Measurements from ENCODE around the gene ZNF276. TPM values are rescaled to one million over a fixed set of nuclear protein-coding genes. Genes with fewer than 3 reads are reported as not detected.

Gene ZNF276
- total and polyA plus RNA-seq, 2 donors (not counting 1 experiment from before 2014, with no cell fraction given) = 6.2 to 12.7 TPM

GRCh38 chr16:89736554-89736953 lies 15.2 kb downstream of the ZNF276 start:
- H3K9me3 ChIP-seq (ENCODE audit: control insufficient read depth, insufficient read depth, low read depth, low read length) = no peaks in the 10 kb centered on the region
- no peak overlapping the region for H3K27ac ChIP-seq (ENCODE audit: insufficient read depth, low read length)
- no peaks in the 10 kb centered on the region for H3K79me2 ChIP-seq (ENCODE audit: control insufficient read depth, insufficient read depth, low read length)
- no peak for TF ChIP-seq CTCF (conservative IDR thresholded peaks at IDR 0.05 in 1 of 2, IDR thresholded peaks at IDR 0.05 in 1 of 2; ENCODE audit: low read depth in 1 of 2, low read length in 2 of 2)
- no peak for TF ChIP-seq EZH2 (IDR thresholded peaks at IDR 0.05; ENCODE audit: low read length, missing control alignments)
- H2AFZ ChIP-seq (ENCODE audit: low read length) = no peak overlapping the region
- no peaks in the 10 kb centered on the region for H3K4me1 ChIP-seq (ENCODE audit: control insufficient read depth, extremely low read depth, insufficient read depth, low read length)
- peaks cover 40% of the 10 kb centered on the region for H3K36me3 ChIP-seq (ENCODE audit: control insufficient read depth, insufficient read depth, low read length)
- H3K9ac ChIP-seq (ENCODE audit: insufficient read depth, low read length) = no peak overlapping the region
- no peaks in the 10 kb centered on the region for H3K27me3 ChIP-seq (ENCODE audit: control insufficient read depth, insufficient read depth, low read length)
- no peak for DNase-seq (ENCODE audit: low read depth in 2 of 2)
- H3K4me2 ChIP-seq (ENCODE audit: extremely low read depth, insufficient read depth, low read length) = no peak overlapping the region
- H3K4me3 ChIP-seq (replicated peaks in 1 of 4; ENCODE audit: control extremely low read depth in 1 of 4, insufficient read depth in 1 of 4, low read depth in 3 of 4, low read length in 4 of 4) = no peak overlapping the region
- H4K20me1 ChIP-seq (ENCODE audit: control insufficient read depth, extremely low read depth, insufficient read depth, low read length) = no peaks in the 10 kb centered on the region

- H3K4me3 ChIP-seq (replicated peaks in 1 of 4; ENCODE audit: control extremely low read depth in 1 of 4, insufficient read depth in 1 of 4, low read depth in 3 of 4, low read length in 4 of 4) = no peak overlapping the region
- DNase-seq (ENCODE audit: low read depth in 2 of 2) = no peak
- no peak overlapping the region for H3K9ac ChIP-seq (ENCODE audit: insufficient read depth, low read length)
- no peak overlapping the region for H3K4me2 ChIP-seq (ENCODE audit: extremely low read depth, insufficient read depth, low read length)
- no peaks in the 10 kb centered on the region for H3K79me2 ChIP-seq (ENCODE audit: control insufficient read depth, insufficient read depth, low read length)
- peaks cover 37% of the 10 kb centered on the region for H3K36me3 ChIP-seq (ENCODE audit: control insufficient read depth, insufficient read depth, low read length)
- H3K27me3 ChIP-seq (ENCODE audit: control insufficient read depth, insufficient read depth, low read length) = no peaks in the 10 kb centered on the region
- H3K4me1 ChIP-seq (ENCODE audit: control insufficient read depth, extremely low read depth, insufficient read depth, low read length) = no peaks in the 10 kb centered on the region
- H3K27ac ChIP-seq (ENCODE audit: insufficient read depth, low read length) = no peak overlapping the region
- no peak for TF ChIP-seq CTCF (conservative IDR thresholded peaks at IDR 0.05 in 1 of 2, IDR thresholded peaks at IDR 0.05 in 1 of 2; ENCODE audit: low read depth in 1 of 2, low read length in 2 of 2)
- no peak for TF ChIP-seq EZH2 (IDR thresholded peaks at IDR 0.05; ENCODE audit: low read length, missing control alignments)
- no peak overlapping the region for H2AFZ ChIP-seq (ENCODE audit: low read length)
- H4K20me1 ChIP-seq (ENCODE audit: control insufficient read depth, extremely low read depth, insufficient read depth, low read length) = no peaks in the 10 kb centered on the region
- H3K9me3 ChIP-seq (ENCODE audit: control insufficient read depth, insufficient read depth, low read depth, low read length) = no peaks in the 10 kb centered on the region
Measured at GRCh38 chr16:89737341-89738071, 16.2 kb downstream of the ZNF276 start.

GRCh38 chr16:89738072-89738377 lies 16.7 kb downstream of the ZNF276 start:
- Histone ChIP-seq H4K20me1 (ENCODE audit: control insufficient read depth, extremely low read depth, insufficient read depth, low read length) (no peaks in the 10 kb centered on the region), H2AFZ (ENCODE audit: low read length) (no peak overlapping the region), H3K4me2 (ENCODE audit: extremely low read depth, insufficient read depth, low read length) (no peak overlapping the region), H3K9me3 (ENCODE audit: control insufficient read depth, insufficient read depth, low read depth, low read length) (no peaks in the 10 kb centered on the region), H3K4me1 (ENCODE audit: control insufficient read depth, extremely low read depth, insufficient read depth, low read length) (no peaks in the 10 kb centered on the region), H3K36me3 (ENCODE audit: control insufficient read depth, insufficient read depth, low read length) (peaks cover 32% of the 10 kb centered on the region), H3K9ac (ENCODE audit: insufficient read depth, low read length) (no peak overlapping the region), H3K27me3 (ENCODE audit: control insufficient read depth, insufficient read depth, low read length) (no peaks in the 10 kb centered on the region), H3K27ac (ENCODE audit: insufficient read depth, low read length) (no peak overlapping the region), H3K79me2 (ENCODE audit: control insufficient read depth, insufficient read depth, low read length) (no peaks in the 10 kb centered on the region), H3K4me3 (replicated peaks in 1 of 4; ENCODE audit: control extremely low read depth in 1 of 4, insufficient read depth in 1 of 4, low read depth in 3 of 4, low read length in 4 of 4) (no peak overlapping the region)
- TF ChIP-seq CTCF (conservative IDR thresholded peaks at IDR 0.05 in 1 of 2, IDR thresholded peaks at IDR 0.05 in 1 of 2; ENCODE audit: low read depth in 1 of 2, low read length in 2 of 2) = no peak
- TF ChIP-seq EZH2 (IDR thresholded peaks at IDR 0.05; ENCODE audit: low read length, missing control alignments) = no peak
- no peak for DNase-seq (ENCODE audit: low read depth in 2 of 2)
